Gastrocnemius medialis (tissue), 4 donors: ENCODE measurements around the gene VSTM2L.

ENCODE experiments used
- CTCF ChIP-seq, 5 experiments: fragments of 450-650 bp in 3 of 5; fragments of 200-600 bp in 2 of 5; sonication (generic) in 2 of 5; IDR thresholded peaks in 4 of 5; conservative IDR thresholded peaks in 1 of 5; 1 replicate in 4 of 5; 2 replicates in 1 of 5; pipeline ENCODE4 v1.5.1; 2016 to 2019; ENCODE audit warnings: antibody characterized with exemption in 5 of 5, mild to moderate bottlenecking in 3 of 5, moderate library complexity in 3 of 5
- POLR2A ChIP-seq, 2 donors: fragments of 450-650 bp; IDR thresholded peaks; one replicate each; pipeline ENCODE4 v1.6.1; 2017; ENCODE audit warnings: antibody characterized with exemption in 2 of 2, mild to moderate bottlenecking in 2 of 2, moderate library complexity in 2 of 2

- TF ChIP-seq POLR2A (IDR thresholded peaks at IDR 0.05) (peak in 1 of 2 donors; percentile 26), CTCF (IDR thresholded peaks at IDR 0.05 in 4 of 5, conservative IDR thresholded peaks at IDR 0.05 in 1 of 5) (no peak)
Observed at GRCh38 chr20:37988306-37988954, 85.5 kb downstream of the VSTM2L start.
